HG03520 (cell line): ENCODE results near the gene KCNE5.
"Not testable (repeated sequence)": the region's sequence is repeated elsewhere in the genome, so short reads cannot be mapped to it uniquely, and the experiment has no call there.

ENCODE experiments used
- ATAC-seq: cut with Tn5 transposase; IDR thresholded peaks from one replicate; pipeline ENCODE4 v1.9.1; 2021; ENCODE audit warnings: mild to moderate bottlenecking, moderate library complexity; ENCODE audit not compliant: unreplicated experiment

The KCNE5 gene

DNA sequence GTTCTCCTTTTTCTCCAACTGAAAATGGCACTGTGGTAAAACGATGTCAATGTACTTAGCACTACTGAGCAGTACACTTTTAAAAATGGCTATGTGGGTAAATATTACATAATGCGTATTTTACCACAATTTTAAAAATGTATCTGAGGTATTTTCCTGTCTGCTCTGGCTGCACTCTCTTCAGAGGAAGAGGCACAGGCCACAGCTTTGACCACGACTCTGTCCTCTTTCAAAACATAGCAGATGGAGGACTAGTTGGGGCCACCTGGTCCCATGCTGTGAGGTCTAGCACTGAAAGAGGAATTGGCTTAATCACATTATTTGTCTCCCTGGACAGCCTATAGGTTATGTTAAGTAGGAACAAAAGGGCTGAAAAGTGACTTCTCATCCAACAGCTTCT, 5.2 kb downstream of the KCNE5 start:
- ATAC-seq = no peak

DNA sequence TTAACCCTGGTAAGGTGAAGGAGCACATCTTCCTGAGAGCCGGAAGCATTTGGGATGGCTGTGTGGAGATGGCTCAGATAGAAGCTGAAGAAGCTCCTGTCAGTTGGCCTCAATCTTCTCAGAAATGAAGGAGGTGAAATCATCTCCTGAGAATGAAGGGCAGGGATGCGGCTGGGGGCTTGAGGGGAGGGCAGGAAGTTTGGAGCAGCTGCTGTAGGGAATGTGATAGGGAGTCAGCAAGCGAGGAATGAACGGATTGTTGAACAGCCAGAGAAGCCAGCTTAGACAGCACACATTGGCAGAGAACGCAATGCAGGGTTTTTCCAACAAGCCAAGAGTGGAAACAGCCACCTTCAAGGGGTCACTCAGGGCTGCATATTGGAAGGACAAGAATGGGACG, 10.0 kb downstream of the KCNE5 start:
- no peak for ATAC-seq

DNA sequence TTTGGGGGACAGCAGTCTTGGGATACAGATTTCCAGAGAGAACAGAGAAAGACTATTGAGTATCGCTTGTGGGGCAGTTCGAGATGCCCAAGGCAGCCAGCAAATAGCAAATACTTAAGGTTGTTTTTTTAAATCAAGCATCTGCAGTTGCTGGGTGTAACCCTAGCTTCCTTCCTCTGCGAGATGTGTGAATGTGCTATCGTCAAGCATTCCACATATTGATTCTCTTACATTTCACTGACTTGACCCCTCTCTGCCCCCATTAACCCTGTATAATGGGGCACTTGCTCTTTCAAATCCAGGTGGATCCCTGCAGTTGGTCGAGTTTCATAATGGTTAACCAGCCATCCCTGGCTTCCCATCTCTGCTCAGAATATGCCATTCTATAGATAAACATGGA, 23.5 kb downstream of the KCNE5 start:
- ATAC-seq = no peak

DNA sequence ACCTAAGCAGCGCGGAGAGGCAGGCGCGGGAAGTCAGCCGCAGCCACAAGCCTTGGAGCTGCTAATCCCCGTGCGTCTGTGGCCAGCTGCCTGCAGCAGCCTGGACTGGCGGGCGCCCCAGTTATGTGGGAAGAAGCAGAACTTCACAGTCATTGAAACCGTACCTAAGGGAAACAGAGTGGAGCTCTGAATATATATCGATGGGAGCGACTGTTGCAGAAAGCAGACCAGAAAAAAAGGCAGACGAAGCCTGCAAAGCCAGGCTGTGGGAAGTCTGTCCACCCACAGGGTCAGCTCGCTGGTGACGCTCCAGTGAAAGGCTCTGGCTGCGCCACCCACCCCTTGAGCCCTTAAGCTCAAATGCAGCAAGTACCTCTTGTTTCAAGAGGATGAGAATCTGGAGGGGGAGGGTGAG, 24.7 kb downstream of the KCNE5 start:
- ATAC-seq = no peak

DNA sequence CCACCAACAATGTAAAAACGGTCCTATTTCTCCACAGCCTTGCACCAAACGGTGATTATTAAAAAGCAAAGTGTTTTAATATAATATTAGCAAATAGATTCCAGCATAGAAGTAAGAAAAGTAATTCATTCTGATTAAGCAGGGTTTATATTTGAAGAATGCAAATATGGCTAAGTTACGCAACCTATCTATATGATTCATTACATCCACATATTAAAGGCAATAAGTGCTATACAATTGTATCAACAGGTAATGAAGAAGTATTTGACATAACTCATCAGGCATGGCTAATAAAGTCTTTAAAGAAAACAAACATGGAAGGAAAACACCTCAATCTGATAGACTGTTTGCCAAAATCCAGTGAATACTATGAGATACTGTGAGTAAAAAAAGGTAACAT, 29.0 kb downstream of the KCNE5 start:
- ATAC-seq = no peak

DNA sequence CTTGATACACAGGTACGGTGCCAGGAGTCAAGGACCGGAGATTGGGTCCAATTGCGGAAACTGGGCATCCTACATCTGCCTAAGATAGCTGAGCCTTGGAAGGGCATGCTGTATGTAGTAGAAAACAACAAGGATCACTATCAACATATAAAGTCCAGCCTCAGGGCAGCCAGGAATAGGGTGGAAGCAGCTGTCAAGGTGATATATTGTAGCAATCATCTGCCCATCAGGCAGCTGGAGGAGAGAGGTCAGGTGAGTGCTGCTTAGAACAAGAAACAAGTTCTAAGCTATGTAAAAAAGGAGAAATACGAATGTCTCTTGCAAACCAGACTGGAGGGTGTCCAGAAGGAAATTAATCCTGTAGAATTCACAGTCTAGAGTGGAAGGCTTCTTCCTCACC, 34.8 kb downstream of the KCNE5 start:
- no peak for ATAC-seq

DNA sequence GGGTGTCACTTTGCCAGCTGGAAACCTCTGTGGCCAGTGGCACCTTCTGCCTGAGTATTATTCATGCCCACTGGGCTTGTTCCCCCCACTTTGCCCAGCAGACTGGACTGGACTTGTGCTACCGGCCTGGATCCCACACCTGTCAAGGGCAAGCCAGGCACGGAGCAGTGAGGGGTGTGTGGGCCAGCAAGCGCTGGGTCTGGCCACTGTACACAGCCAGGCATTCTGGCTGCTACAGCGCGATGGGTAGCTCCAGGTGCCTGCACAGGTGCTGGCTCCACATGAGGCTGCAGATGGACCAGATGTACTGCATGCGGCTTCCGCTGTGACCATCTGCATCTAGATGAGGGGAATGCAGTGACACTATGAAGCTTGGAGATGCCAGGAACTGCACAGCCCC, 39.5 kb downstream of the KCNE5 start:
- ATAC-seq = no peak

DNA sequence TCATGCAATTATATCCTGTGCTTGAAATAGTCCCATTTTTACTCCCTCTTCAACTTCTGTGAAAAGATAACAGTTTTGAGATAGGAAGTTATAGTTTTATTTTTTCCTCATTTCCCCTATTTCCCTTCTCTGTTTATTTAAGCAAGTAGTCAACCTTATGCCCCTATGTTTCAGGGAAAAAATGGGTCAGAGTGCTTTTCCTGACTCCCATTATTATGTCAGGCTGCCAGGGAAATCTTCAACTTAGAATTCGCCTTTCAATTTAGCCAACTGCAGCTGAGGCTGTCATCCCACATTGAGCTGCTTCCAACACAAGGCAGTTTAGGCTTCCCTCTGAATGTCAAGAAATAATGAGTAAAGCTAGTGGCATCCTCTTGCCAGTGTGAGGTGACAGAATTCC, 46.1 kb downstream of the KCNE5 start:
- no peak for ATAC-seq

DNA sequence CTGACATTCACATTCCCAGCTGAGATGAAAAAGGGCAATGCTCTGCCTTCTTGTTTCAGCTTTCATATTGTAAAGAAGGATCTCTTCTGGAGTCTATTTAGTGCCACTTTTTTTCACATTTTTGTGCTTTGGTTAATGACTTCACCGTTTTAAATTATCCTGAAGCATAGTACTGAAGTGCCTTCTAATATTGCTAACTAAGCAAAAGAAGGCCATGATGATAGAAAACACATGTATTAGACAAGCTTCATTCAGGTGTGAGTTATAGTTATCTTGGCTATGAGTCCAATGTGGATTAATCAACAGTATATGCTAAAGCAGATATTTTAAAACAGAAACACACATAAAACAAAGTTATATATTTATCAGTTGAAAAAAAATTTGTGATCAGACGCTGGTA, 47.9 kb downstream of the KCNE5 start:
- no peak for ATAC-seq

DNA sequence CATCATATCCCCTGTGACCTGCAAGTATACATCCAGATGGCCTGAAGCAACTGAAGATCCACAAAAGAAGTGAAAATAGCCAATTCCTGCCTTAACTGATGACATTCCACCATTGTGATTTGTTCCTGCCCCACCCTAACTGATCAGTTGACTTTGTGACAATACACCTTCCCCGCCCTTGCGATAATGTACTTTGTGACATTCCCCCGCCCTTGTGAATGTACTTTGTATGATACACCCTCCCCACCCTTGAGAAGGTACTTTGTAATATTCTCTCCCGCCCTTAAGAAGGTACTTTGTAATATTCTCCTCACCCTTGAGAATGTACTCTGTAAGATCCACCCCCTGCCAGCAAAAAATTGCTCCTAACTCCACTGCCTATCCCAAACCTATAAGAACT, 48.9 kb downstream of the KCNE5 start:
- ATAC-seq = not testable (repeated sequence)
